Activated CD8-positive, alpha-beta memory T cell treated with anti-CD3 and anti-CD28 coated beads, Interleukin-2, amount 50 U/mL, for 24 hours (primary cell): ENCODE measurements around the gene MED13L.

ENCODE experiments used
- DNase-seq: peaks from one replicate; pipeline ENCODE4 v3.0.0-alpha.2; 2020; ENCODE audit errors: extremely low read depth

The MED13L gene

GRCh38 chr12:116278667-116279066 lies 1.2 kb upstream of the MED13L start:
- no peak for DNase-seq

DNA sequence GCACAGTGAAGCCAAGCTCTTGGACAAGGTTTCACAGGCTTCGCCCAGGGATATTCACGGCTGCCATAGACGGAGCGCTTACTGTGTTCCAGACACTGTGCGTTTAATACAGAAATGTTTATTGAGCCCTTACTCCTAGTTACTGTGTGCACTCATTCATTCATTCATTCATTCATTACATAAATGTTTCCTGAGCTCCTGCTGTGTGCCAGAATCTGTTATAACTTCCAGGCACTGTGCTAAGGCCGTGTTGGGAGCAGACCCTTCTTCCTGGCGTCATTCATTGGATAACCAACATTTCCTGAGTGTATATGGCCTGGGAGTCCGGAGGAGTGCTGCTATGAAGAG lies 760 bp upstream of the MED13L start:
- DNase-seq, result no peak

DNA sequence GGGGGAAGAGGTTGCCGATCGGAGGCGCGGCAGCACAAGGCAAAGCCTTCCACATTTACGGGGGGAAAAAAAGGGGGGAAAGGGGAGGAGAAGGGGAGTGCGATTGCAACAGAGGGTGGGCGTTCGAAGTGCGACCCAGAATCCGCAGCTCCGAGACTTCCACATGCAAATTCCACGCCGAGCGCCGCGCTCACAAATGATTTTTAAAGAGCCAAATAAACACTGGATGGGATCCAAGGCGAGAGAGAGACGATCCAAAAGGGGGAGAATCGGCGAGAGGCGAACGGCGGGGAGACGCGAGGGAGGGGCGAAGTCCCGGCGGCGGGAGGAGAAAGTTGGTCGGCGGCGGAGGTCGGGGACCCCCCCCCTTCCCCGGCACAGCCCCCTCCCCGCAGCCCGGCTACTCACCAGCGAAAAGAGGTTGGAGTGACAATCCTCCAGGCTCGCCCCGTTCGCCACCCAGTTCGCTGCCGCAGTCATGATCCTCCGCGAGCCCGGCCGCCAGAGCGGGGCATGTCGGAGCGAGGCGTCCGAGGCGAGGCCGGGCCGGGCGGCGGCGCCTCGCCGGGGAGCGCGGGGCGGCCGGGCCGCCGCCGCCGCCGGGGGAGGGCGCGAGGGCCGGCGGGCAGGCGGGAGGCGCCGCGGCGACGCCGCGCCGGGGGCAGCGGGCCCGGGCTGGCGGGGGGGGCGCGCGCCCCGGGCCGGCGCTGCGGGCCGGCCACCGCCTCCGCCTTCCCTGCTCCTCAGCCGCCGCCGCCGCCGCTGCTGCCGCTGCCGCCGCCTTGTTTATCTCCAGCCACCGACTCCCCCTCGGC lies 634 bp downstream of the MED13L start:
- peak; percentile 14 for DNase-seq

GRCh38 chr12:116274551-116275375 lies 2.7 kb downstream of the MED13L start:
- no peak for DNase-seq

DNA sequence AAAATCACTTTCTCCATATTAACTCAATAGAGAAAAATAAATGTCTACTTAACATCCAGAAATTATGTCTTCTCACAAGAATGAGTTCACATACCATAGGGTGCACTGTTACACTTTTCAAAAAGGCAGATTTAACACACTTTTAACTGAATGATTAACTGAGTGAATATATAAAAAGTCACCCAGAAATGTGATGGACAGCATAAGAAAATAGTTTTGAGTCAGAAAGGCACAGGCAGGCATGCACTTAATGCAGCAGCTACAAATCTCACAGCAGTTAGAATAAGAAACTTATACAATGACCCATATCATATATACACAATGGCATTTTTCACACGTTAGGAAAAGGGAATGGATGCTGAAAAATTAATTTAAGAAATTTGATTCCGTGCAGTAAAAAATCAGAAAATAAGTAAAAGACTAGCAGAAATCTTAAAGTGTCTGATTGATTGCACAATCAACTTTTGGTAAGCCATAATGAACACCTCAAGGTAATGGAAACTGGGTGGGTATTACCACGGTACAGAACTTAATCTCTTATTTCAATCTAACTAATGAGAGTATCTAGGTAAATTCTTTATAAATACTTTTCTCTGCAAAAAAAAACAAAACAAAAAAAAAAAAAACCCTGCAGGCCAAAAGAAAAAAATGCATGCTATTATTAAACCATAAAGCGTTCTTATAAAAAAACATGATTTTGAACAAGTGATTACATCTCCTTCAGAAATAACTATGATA lies 3.5 kb downstream of the MED13L start:
- DNase-seq, result no peak

DNA sequence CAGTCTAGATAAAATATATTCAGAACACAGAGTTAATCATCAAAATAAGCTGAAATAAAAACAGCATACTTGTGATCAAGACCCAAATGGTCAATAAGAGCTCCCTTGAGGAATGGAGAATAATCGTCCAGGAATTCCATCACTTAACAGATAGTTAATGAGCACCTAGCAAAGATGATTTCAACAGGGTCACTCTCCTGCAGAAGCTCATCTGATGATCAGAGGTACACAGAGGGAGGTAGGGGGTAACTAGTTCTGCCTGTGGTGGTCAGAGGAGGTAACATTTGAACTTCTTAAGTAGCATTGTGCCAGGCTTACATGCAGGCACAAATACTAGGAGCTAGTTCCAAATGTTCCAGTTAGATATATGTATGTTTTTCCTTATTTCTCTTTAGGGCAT lies 9.5 kb downstream of the MED13L start:
- DNase-seq, result no peak

GRCh38 chr12:116266631-116267349 lies 10.7 kb downstream of the MED13L start:
- no peak for DNase-seq

DNA sequence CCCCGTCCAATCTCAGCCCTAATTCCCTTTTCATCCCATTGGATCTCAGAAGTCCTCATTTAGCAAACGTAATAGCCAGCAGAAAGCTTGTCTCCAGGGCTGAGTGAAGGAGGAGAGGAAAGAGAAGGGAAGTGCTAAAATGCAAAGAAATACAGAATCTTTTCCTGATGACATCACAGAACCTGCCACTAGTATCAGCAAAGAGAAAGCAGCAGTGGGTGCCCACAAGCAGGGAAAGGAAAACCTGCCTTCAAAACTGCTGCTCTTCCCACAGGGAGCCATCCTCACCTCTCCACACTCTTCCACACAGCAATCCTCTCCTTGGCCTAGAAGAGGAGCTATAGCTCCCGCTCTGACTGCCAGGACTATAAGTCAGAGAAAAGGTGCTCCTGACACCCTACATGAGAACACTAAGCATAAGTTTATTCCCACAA lies 11.3 kb downstream of the MED13L start:
- no peak for DNase-seq

DNA sequence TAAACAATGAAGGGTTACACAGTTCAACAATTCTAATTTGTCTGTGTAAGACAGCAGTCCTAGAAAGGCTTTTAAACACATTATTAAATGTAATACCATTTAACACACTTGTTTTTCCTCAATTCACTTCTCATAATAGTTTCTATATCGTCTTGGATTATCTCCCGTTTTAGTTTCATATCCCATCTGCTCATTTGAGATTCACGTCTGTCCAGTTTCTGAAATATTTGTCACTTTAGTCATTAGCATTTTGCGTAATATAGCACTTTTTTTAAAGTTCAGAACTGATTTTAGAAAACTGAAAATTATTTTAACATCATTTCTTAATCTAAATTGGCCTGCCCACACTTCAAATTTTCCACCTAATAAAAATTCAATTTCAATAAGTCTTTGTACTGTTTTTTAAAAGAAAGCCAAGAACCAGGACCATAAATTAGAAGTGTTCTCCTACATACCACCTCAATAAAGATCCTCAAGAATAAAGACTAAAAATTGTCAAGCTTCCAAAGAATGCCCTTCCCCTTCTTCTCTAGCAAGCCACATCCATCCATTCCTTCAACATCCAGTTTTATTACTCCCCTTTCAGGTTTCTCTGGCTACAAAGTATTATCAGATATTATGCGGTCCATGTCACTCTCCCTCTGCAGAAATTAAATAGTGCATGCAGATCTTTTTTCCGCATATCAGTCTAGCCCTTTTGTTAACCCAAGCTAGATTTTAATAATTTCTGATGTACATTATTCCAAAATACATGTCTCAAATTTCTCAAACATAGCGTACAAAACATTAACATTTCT lies 11.9 kb downstream of the MED13L start:
- no peak for DNase-seq

- no peak for DNase-seq
These were observed 12.9 kb downstream of the MED13L start for GRCh38 chr12:116264525-116265070.

- DNase-seq, result no peak
These were observed 13.6 kb downstream of the MED13L start for GRCh38 chr12:116263844-116264243.

- no peak for DNase-seq
These were observed 14.1 kb downstream of the MED13L start for GRCh38 chr12:116263431-116263830.

DNA sequence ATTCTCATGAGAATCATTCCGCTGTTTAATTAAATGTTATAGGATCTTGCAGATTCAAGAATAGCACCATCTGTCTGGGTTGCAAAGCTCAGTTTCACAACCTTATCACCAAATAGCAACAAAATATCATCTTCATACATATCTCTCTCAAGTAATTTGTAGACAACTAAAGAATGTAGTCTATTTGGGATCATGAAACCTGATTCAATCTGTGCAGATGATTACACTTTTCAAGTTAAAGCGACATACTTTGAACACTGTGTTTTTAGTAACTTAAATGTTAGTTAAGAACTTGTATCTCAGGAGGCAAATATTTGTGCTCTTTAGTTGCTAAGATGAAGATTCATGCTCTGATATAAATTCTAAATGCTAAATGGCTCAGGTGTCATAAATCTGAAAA lies 14.8 kb downstream of the MED13L start:
- DNase-seq, result no peak

- no peak for DNase-seq
These were observed 15.9 kb downstream of the MED13L start for GRCh38 chr12:116261525-116262100.

DNA sequence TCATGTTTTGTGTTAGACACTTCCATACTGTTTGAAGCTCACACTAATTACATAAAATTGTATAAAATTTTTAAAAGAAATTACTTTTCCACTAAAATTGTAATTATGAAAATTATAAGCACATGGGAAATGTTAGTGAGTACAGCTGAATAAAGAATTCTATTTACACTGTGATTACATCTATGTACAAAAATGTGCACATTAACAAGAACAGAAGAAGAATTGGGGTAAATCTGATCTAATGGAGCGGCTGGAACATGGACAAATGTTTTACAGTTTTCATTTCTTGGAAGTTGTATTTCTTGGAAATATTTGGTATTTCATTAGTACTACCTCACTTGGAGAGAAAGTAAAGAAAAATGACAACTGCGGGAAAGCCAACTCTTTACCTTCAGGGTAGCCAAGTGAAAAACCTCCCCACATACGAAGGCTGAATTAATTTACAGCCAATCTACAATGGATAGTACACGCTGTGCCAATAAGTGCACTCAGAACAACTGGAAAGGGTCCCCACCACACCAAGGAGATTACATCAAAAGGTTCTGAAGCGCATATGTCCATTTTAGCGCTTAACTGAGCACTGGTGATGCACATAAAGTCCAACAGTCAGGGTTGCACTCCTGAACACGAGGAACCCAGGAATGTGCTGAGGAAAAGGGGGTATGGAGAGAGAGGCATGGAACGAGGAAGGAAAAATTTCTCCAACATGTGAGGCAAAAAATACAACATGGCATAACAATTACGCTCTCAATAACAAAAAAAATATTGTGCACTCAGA lies 17.5 kb downstream of the MED13L start:
- DNase-seq, result no peak

GRCh38 chr12:116257826-116258225 lies 19.7 kb downstream of the MED13L start:
- DNase-seq, result no peak

- DNase-seq, result no peak
These were observed 20.3 kb downstream of the MED13L start for GRCh38 chr12:116257215-116257614.

DNA sequence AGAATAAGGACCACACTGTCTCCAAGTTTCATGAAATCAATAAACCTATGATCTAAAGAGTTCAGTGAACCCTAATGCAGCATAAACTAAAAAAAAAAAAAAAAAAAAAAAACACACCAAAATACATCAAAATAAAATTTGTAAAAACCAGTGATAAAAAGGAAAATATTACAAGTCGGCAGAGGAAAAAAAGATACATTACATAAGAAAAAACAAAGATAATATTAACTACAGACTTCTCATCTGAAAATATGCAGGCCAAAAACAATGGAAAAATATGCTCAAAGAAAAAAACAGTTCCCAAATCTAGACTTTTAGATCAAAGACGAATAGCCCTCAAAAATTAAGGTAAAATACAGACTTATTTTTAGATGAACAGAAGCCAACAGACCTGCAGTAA lies 27.6 kb downstream of the MED13L start:
- DNase-seq, result no peak

- DNase-seq, result no peak
These were observed 28.6 kb downstream of the MED13L start for GRCh38 chr12:116248930-116249329.
